Activated CD4-positive, alpha-beta T cell treated with anti-CD3 and anti-CD28 coated beads for 4 hours (primary cell): ENCODE data around the gene FBXW12.
"Not testable (repeated sequence)": the region's sequence is repeated elsewhere in the genome, so short reads cannot be mapped to it uniquely, and the experiment has no call there.

Experiments used
- DNase-seq, 2 donors: peaks; one replicate each; pipeline ENCODE4 v3.0.0-alpha.2; 2020

FBXW12 gene, protein sequence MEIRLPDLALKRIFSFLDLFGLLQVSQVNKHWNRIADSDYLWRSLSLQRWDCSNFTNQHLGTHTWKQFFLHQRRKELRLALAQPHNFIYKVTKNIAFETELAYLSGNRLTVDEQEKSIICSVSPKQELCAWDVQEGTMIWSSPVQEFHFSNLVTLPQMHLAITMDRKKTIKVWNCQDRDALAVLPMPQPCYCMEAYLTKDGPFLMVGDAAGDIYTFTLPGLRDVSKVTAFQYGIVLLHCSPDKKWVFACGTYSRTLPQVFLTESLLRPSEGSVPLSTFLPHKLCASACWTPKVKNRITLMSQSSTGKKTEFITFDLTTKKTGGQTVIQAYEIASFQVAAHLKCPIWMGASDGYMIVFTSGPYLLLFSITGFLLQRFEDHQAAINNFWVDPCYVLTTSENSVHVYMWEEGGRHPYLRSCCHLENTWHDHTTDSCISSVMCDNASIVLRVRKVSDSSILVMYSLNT

DNA sequence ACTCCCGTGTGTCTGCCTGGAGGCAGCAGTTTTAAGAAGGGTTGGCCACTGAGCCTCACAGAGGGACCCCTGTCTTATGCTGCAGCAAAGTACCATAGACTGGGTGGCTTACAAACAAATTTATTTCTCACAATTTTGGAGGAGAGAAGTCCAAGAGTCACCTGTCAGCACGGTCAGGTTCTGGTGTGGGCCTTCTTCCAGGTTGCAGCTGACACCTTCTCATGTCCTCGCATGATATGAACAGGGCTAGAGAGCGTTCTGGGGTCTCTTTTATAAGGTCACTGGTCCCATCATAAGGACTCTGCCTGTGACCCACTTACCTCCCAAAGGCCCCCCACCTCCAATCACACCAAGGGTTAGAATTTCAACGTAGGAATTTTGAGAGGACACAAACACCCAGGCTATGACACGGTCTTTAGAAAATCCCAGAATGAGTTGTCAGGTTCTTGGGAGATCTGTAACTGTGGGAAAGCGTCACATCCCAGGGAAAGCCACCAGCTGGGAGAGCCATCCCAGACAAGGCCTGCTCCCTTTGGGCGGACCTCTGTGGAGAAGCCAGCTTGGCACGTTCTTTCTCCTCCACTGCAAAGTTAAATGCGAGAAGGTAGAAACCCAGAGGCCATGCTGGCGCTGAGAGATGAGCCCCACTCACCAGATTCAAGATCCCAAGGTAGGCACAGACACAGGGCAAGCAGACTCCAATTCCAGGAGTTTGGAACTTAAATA, at the start of gene FBXW12:
TSS of gene FBXW12 (plus strand) at position 569 of the 726 bp plus-strand sequence. CDS start 549 bp downstream, outside the sequence.
- DNase-seq: no peak

DNA sequence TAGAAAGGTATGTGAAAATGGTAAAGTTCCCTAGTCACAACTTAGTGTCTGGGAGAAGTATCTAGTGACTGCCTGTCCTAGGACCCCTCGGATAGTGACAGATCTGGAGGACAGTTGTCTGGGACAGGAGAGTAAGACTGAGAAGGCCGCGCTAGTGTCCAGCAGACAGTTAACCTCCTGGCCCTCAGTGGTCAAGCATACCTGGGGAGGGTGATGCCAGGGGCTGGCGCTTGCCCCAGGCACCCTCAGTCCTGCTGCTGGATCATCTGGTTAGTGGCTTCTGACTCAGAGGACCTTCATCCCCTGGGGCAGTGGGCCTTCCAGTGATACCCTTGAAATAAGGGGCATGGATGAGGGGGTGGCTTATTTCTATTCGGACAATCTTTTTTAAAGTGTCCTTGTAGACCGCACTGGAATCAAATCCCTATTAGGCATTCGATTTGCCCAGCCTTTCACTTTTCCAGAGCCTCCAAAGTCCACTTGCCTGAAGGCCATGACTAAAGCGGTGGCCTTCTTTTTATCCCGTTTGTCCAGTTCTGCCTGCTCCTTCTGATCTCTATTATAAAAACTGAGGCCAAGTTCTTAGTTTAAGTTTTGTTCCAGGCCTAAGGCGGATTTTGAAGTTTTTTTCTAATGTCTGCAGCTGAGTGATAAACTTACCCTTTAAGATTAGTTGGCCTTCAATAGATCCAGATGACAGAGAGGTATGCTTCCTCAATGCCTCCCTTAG, 40.1 kb upstream of the FBXW12 start:
- not testable (repeated sequence) for DNase-seq

DNA sequence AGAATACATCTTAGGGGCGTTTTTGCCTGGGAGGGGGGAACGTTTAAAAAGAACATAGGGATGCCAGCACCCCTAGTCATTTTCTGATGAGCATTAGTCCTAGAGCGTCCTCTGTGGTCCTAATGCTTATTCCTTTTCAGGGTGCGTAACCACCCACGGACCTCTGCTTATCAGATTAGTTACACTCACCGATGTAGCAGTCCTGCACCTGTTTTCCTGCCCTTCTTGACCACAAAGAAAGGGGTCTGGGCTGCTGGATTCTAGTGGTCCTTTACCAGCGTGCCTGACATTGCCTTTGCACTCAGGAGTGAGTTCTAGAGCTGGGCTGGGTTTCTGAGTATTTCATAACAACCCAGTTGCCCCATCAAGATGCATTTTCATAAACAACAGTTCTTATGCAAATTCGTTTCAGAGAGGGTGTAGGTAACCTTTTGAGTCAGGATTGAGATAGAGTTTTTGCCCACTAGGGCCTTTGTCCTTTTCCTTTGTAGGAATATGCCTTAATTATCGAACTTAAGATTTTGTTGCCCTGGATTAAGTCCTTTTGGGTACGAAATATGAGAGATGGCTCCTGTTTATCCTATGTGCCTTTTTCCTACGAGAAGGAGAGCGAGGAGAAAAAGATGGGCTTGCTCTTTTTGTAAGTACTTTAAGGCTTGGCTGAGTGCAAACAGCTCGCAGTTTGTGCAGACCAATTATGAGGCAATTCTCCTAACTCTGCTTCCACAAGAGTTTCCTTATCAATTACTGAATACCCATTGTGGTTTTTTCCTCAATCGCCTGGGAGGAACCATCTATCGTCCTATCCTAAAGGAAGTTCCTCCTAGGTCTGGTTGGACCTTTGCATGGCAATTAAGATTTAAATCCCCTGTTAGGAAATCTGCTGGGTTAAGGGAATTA, 38.4 kb upstream of the FBXW12 start, which contains the start of gene SPINK8:
TSS of gene SPINK8 (minus strand) at position 316 of the 900 bp plus-strand sequence. CDS start 5,320 bp downstream, outside the sequence.
- DNase-seq: not testable (repeated sequence)

DNA sequence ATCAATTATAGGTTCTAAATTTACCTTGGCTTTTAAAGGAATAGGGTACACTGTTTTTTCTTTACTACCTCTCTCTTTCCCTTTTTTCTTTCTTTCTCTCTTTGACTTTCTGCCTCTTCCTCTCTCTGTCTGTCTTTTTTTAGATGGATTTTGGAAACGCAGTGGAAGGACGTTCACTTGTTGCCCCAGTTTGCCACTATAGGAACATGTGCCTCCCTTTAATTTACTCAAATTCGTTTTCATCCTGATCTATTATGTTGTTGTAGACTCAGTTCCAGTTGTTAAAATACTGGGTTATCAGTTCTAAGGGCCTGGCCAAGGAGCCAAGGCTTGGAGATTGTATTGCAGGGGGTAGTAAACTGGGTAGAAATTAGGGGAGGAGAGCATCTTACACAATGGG, 37.4 kb upstream of the FBXW12 start:
- DNase-seq: no peak

DNA sequence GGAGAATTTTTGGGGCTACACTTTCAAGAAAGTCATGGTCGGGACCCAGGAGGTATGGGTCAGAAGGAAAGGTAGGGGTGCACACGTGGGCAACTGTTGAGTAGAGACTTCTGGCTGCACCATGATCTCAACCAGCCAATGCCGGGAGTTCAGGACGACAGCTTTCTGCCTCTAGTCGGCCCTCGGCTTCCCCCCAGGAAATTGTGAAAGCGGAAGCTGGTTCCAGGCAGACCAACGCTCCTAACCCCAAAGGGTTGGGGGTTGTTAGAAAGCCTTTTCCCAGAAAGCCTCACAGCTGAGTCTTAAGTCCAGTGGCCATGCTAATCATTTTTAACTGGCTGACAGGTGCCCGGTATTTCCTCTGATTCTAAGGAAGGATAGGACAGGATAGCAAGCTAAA, 36.7 kb upstream of the FBXW12 start:
- DNase-seq: not testable (repeated sequence)

DNA sequence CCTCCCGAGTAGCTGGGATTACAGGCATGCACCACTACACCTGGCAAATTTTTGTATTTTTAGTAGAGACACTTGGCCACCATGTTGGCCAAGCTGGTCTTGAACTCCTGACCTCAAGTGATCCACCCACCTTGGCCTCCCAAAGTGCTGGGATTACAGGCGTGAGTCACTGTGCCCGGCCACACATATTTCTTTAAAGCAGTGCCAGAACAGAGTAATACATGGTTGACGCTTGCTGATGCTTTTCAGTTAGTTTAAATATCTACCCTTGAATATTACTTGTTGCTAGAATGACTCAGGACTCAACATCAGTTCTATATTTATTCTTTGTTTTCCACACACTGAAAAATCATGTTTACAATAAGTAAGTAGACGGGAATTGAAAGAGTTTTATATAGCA, 34.5 kb upstream of the FBXW12 start:
- DNase-seq: not testable (repeated sequence)

DNA sequence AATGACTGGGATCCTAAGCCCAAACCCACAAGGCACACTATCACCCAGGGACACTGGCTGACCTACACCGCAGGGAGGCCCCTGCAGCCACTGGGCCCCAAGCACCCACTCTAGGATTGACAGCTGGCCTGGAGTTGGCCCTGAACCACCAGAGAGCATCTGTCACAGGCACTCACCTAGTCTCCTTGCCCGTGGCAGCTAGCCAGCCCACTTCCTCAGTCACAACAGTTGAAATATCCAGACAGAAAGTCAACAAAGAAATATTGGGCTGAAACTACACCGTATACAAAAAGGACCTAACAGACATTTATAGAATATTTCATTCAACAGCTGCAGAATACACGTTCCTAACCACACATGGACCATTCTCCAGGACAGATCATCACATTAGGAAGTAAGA, 33.4 kb upstream of the FBXW12 start:
- no peak for DNase-seq

DNA sequence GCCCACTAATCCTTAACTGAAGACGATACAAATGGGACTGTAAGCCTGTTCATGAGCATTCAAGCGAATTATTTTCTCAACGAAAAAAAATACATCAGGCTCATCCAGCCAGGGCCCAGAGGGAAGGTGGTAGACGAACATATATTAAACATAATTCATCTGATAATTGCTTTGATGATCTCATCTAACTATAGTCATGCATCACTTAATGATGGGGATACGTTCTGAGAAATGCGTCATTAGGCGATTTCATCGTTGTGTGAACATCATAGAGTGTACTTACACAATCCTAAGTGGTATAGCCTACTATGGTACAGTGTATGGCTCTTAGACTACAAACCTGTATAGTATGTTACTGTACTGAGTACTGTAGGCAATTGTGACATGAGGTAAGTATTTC, 28.6 kb upstream of the FBXW12 start:
- DNase-seq: no peak

DNA sequence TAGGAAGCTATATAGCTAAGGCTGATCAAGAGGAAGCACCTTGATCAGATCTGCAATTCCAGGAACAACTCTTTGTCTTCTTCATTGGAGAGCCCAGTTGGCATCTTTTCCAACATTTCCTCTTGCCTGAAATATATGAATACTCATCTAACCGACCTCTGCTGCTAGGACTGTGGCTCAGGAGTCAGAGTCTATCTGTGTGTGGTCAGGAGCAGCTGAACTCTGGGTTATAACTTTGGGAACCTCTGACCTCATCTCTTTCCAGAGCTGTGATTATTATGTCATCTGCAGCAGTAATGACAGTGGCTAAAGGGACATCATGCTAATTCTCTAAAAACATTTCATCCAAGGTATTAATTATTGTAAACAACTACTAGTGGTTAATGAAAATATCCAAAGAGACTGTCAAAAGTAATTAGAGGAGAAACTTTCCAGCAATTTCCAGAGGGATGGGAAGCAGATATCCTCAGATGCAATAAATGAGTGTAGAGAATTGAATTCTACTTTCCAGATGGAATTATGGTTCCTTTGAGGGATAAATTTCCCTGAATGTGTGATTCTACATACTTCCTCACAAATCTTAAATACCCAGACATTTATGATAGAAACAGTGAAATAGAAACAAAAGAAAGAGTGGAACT, 27.0 kb upstream of the FBXW12 start:
- DNase-seq: no peak

DNA sequence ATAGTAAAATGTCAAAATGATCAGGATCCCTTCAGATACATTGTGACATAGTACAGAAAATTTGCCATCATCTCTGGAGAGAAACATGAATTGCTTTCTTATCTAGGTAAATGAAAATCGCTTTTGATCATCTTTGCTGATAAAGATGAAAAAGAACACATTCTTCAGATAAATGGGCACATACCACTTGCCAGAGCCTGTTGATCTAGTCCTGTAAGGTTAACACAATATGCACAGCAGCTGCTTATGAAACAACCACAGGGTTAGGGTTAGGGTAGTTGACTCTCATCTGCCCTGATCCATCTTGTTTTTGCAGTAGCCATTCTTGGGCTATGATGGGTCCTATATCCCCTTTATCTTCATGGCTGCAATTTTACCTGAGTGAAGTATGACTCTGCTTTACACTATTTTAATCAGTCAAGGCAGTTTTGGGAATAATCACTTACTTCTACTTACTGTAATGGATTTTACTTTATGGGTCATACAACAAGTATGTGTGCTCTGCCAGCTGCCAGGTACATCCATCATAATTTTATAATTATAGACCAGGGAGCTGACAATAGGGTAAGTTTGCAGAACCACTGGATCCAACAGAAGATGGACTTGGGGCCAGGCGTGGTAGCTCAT, 26.0 kb upstream of the FBXW12 start:
- no peak for DNase-seq

DNA sequence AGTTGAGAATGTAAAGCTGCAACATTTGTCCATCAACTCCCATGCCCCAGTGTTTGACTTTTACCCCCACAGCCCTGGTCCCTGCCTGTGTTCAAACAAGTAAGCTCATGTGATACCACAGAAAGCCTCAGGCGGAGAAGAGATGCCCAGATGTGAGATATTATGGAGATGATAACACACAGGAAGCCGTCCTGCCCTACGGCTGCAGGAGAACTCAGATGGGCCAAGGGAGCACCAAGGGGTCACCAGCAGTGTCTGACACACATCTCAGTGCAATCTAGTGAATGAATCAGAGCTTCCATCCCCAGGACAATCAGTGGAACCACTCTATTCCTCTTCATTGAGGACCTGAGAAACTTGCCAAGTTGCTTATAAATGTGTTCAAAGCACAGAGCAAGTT, 24.5 kb upstream of the FBXW12 start:
- no peak for DNase-seq

DNA sequence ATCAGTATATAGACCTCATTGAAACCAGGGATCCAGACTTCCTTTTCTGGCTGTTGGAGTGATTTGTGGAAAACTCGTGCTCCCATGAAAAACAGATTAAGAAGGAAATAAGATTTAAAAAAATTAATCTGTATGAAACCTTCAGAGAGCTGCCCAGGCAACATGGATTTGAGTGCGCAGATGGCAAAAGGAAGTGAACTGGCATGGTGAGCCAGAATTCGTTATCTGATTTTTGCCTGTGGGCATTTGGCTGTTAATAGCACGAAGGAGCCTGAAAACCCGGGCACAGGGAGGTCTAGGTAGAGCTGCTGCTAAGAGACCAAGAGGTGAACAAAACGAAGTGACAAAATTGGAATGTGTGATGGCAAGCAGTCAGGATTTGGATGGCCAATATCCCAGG, 19.5 kb upstream of the FBXW12 start:
- no peak for DNase-seq

DNA sequence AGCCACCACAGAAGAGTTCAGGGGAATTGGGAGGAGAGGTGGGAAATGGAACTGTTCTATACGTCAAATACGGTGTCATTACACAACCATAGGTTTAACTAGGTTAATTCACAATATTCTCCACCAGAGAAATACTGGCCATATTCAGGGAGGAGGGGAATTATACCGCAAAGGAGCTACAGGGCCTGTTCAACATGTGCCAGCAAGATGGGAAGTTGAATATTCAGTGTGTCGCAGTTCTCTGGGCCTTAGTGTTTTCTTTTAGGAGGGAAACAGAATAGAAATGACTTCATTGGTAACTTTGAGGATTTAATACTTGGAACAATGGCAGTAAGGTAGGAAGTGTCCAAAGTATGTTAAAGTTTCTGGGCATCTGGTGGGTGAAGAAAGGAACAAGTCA, 18.0 kb upstream of the FBXW12 start:
- no peak for DNase-seq

DNA sequence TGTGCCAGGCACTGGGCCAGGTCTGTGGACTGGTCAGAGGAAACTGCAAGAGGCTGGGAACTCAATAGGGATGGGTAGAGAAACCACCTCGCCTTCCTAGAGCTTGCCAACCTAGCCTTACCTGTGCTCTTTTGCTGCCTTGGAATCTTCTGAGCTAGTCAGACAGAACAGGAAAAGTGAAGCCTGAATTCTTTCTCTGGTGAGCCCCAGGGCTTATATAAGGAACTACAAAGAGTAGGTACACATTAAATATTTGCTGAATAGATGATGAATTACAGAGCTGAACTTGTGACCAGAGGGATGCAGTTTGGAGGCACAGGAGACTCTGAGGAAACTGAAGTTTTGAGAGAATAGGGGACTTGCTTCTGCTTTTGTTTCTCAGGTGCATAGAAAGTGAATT, 15.6 kb upstream of the FBXW12 start:
- no peak for DNase-seq

DNA sequence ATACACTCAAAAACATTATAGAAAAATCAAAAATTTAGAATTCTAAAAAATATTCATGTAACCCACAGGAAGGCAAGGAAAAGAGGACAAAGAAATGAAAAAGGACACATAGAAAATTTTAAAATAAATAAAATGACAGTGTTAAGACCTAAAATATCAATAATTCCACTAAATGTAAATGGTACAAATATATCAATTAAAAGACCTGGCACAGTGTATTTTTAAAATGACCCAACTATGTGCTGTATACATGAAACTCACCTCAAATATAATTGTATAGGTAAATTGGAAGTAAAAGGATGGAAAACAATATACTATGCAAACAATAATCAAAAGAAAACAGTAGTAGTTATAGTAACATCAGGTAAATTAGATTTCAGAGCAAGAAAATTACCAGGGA, 10.1 kb upstream of the FBXW12 start:
- DNase-seq: no peak

DNA sequence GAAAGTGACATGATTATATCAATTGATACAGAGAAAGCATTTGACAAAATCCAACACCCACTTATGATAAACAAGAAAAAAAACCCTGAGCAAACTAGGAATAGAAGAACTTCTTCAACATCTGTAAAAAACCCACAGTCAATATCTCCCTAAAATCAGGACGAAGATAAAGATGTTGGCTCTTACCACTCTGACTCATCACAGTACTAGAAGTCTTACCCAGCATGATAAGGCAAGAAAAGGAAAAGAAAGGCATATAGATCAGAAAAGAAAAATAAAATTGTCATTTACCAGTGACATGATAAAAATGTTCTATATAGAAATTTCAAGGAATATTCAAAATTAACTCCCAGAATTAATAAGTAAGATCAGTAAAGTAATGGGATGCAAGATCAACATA, 7.2 kb upstream of the FBXW12 start:
- no peak for DNase-seq

DNA sequence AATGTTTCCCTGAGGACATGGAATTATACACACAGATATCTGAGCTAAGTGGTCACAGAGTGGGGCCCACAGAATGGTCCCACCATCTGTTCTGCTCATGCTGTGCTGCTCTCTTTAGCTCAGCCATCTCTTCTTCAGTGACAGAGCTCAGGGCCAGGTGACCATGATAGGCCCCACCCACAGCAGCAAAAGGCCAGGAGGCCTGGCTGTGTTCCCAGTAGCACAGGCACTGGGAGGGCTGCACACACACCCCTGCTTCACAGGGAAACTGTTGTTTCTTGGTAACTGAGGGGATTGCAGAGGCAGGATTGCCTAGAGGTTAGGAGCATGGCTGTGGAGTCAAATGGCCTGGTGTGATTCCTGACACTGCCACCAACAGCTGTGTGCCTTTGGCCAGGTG, 4.8 kb upstream of the FBXW12 start:
- no peak for DNase-seq

DNA sequence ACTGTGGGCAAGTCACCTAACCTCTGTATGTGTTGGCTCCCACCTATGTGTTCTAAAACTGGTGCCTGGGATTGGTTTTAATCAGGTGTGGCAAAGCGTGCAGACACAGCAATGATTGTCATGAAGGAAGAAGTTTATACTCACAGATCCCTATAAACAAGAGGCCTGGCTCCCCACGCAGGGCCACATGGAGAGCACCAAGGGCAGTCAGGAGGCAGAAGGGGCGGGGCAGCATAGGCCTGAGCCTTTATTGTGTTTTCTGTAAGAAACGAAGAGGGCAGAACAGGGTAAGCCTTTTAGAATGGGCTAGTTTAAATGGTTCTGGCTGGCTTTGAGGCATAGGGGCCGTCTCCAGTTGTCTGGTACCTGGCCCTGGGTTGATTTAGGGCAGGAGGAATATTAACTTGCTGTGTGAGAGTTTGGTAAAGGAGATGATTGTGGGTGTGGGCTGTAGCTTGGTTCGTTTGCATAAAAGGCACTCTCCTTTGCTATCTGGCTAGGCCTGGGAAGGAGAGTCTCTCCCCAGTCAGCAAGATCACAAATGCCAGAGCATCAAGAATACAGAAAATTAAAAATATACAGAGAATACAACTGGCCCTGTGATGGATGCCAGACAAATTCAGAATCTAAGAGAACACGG, 2.2 kb upstream of the FBXW12 start:
- DNase-seq: no peak

DNA sequence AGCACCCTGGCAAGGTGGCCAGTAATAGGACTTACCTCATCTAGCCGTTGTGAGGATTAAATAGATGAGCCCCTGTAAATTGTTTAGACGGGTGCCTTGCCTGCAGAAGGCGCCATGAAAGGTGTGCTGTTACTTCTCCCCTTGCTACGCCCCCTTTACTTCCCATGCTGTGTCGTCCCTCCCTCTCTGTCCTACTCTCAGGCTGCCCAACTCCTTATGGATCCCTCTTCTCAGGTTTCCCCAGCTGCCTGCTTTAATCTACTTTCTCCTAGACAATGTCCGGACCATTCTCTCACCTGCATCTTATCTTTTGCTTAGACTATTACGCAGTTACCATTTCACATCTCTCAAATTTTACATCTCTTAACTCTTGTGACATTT, 1.7 kb upstream of the FBXW12 start:
- DNase-seq: no peak

DNA sequence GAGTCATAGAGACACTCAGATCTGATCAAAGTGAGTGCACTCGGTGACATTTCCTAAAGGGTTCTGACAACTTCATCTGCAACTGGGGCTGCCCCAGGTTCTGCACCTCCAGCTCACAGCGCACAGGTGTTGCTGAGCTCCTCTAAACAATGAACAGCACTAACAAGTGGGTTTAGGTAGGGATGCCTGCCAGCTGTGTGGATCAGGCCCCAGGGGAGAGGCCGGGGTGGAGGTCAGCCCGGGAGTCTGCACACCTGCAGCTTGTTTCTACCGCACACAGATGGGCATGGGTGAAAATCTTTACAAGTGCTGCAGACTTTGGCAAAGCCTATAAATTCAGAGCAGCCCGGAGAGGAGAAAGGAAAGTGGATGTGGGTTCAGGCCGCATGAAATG, 355 bp downstream of the FBXW12 start:
- DNase-seq: no peak
